ENCODE data around the gene ARMC2. TPM values are rescaled to one million over a fixed set of nuclear protein-coding genes. Genes with fewer than 3 reads are reported as not detected.

The ARMC2 gene
- total RNA-seq, 1 experiment from 2014 or later, result 12.6 TPM

- ChIA-PET POLR2A (ENCODE audit: low non-redundant PET) (no interaction called here), CTCF (no interaction called here)
- no peaks in the 10 kb centered on the region for H3K9me3 ChIP-seq (ENCODE audit: low read depth, low read length, poor library complexity, severe bottlenecking)
- no peaks in the 10 kb centered on the region for H3K27me3 ChIP-seq (replicated peaks; ENCODE audit: insufficient read depth, low read depth, low read length, poor library complexity)
- TF ChIP-seq CTCF (conservative IDR thresholded peaks at IDR 0.05; ENCODE audit: low read depth, low read length), result no peak
- no peak for TF ChIP-seq EZH2 (IDR thresholded peaks at IDR 0.05; ENCODE audit: borderline replicate concordance, low read depth, low read length, poor library complexity, severe bottlenecking)
- no peak for DNase-seq (ENCODE audit: low spot score)
- no peaks in the 10 kb centered on the region for H3K4me1 ChIP-seq (ENCODE audit: insufficient read depth, low read length, poor library complexity, severe bottlenecking)
- no peaks in the 10 kb centered on the region for H3K36me3 ChIP-seq (ENCODE audit: insufficient read depth, low read length, poor library complexity, severe bottlenecking)
- no peak overlapping the region for H3K27ac ChIP-seq (ENCODE audit: low read depth, low read length, poor library complexity, severe bottlenecking)
- no TSS peak for BruUV-seq (replicated peaks)
- H3K4me3 ChIP-seq (ENCODE audit: low read depth, low read length, poor library complexity, severe bottlenecking), result no peak overlapping the region
- intact Hi-C loops (cut with micrococcal nuclease; ENCODE audit: unreplicated experiment), result no loop called here
These were observed 40.3 kb upstream of the ARMC2 start for GRCh38 chr6:108807928-108808327.

GRCh38 chr6:108809211-108809610, 39.0 kb upstream of the ARMC2 start:
- TF ChIP-seq CTCF (conservative IDR thresholded peaks at IDR 0.05; ENCODE audit: low read depth, low read length), result no peak
- no peak for TF ChIP-seq EZH2 (IDR thresholded peaks at IDR 0.05; ENCODE audit: borderline replicate concordance, low read depth, low read length, poor library complexity, severe bottlenecking)
- Histone ChIP-seq H3K4me1 (ENCODE audit: insufficient read depth, low read length, poor library complexity, severe bottlenecking) (no peaks in the 10 kb centered on the region), H3K4me3 (ENCODE audit: low read depth, low read length, poor library complexity, severe bottlenecking) (no peak overlapping the region), H3K36me3 (ENCODE audit: insufficient read depth, low read length, poor library complexity, severe bottlenecking) (no peaks in the 10 kb centered on the region), H3K27ac (ENCODE audit: low read depth, low read length, poor library complexity, severe bottlenecking) (no peak overlapping the region), H3K9me3 (ENCODE audit: low read depth, low read length, poor library complexity, severe bottlenecking) (no peaks in the 10 kb centered on the region), H3K27me3 (replicated peaks; ENCODE audit: insufficient read depth, low read depth, low read length, poor library complexity) (no peaks in the 10 kb centered on the region)
- no peak for DNase-seq (ENCODE audit: low spot score)
- CTCF ChIA-PET, result no interaction called here
- POLR2A ChIA-PET (ENCODE audit: low non-redundant PET), result no interaction called here
- no TSS peak for BruUV-seq (replicated peaks)
- intact Hi-C loops (cut with micrococcal nuclease; ENCODE audit: unreplicated experiment), result no loop called here

- BruUV-seq (replicated peaks), result no TSS peak
- TF ChIP-seq CTCF (conservative IDR thresholded peaks at IDR 0.05; ENCODE audit: low read depth, low read length), result no peak
- no peak for TF ChIP-seq EZH2 (IDR thresholded peaks at IDR 0.05; ENCODE audit: borderline replicate concordance, low read depth, low read length, poor library complexity, severe bottlenecking)
- no peaks in the 10 kb centered on the region for H3K36me3 ChIP-seq (ENCODE audit: insufficient read depth, low read length, poor library complexity, severe bottlenecking)
- H3K27ac ChIP-seq (ENCODE audit: low read depth, low read length, poor library complexity, severe bottlenecking), result no peak overlapping the region
- no peaks in the 10 kb centered on the region for H3K4me1 ChIP-seq (ENCODE audit: insufficient read depth, low read length, poor library complexity, severe bottlenecking)
- POLR2A ChIA-PET (ENCODE audit: low non-redundant PET), result no interaction called here
- CTCF ChIA-PET, result no interaction called here
- no peaks in the 10 kb centered on the region for H3K9me3 ChIP-seq (ENCODE audit: low read depth, low read length, poor library complexity, severe bottlenecking)
- intact Hi-C loops (cut with micrococcal nuclease; ENCODE audit: unreplicated experiment), result no loop called here
- H3K27me3 ChIP-seq (replicated peaks; ENCODE audit: insufficient read depth, low read depth, low read length, poor library complexity), result no peaks in the 10 kb centered on the region
- DNase-seq (ENCODE audit: low spot score), result no peak
- H3K4me3 ChIP-seq (ENCODE audit: low read depth, low read length, poor library complexity, severe bottlenecking), result no peak overlapping the region
These were observed 38.1 kb upstream of the ARMC2 start for GRCh38 chr6:108810057-108810643.
